ENCODE results near the gene PSMG4. TPM values are rescaled to one million over a fixed set of nuclear protein-coding genes. Genes with fewer than 3 reads are reported as not detected.

The PSMG4 gene
- total RNA-seq, 1 experiment from 2014 or later: 35.0 TPM

GRCh38 chr6:3277251-3277650, 18.5 kb downstream of the PSMG4 start:
- ATAC-seq (no peak), DNase-seq (ENCODE audit: low read depth, low spot score) (no peak)
- Histone ChIP-seq H3K27ac (ENCODE audit: low read depth, low read length) (no peak overlapping the region), H3K4me3 (replicated peaks in 1 of 2; ENCODE audit: low read depth in 1 of 2, low read length in 2 of 2) (no peak overlapping the region), H4K20me1 (ENCODE audit: insufficient read depth) (no peaks in the 10 kb centered on the region), H2AFZ (ENCODE audit: low read depth, low read length, poor library complexity, severe bottlenecking) (no peak overlapping the region), H3K9me2 (ENCODE audit: insufficient read depth) (no peaks in the 10 kb centered on the region), H3K79me2 (ENCODE audit: insufficient read depth, low read length) (no peaks in the 10 kb centered on the region), H3K9me3 (ENCODE audit: control insufficient read depth in 1 of 2, insufficient read depth in 1 of 2, low read depth in 1 of 2, low read length in 2 of 2) (no peaks in the 10 kb centered on the region), H3K4me2 (ENCODE audit: low read length) (no peak overlapping the region), H3K27me3 (ENCODE audit: insufficient read depth, low read length) (no peaks in the 10 kb centered on the region), H3K36me3 (ENCODE audit: control insufficient read depth in 1 of 2, insufficient read depth in 2 of 2, low read length in 2 of 2) (no peaks in the 10 kb centered on the region; a peak in 1 of 4 replicates), H3K9ac (ENCODE audit: low read length) (no peak overlapping the region), H3K4me1 (ENCODE audit: control insufficient read depth in 1 of 2, insufficient read depth in 2 of 2, low read length in 2 of 2) (no peaks in the 10 kb centered on the region)
- TF ChIP-seq MAX (IDR thresholded peaks at IDR 0.05) (no peak), FOSL1 (IDR thresholded peaks at IDR 0.05; ENCODE audit: low read depth) (no peak), YY1 (IDR thresholded peaks at IDR 0.05; ENCODE audit: extremely low read depth, insufficient replicate concordance, low read depth, low read length) (no peak), POLR2A (IDR thresholded peaks at IDR 0.05; ENCODE audit: borderline replicate concordance, extremely low read depth, insufficient read depth, insufficient read length) (no peak), EZH2 (IDR thresholded peaks at IDR 0.05) (no peak), SRF (IDR thresholded peaks at IDR 0.05; ENCODE audit: low read depth) (no peak), CEBPB (IDR thresholded peaks at IDR 0.05; ENCODE audit: low read depth) (no peak), REST (IDR thresholded peaks at IDR 0.05; ENCODE audit: low read depth) (no peak), SIN3A (IDR thresholded peaks at IDR 0.05; ENCODE audit: low read depth) (no peak), SP1 (IDR thresholded peaks at IDR 0.05; ENCODE audit: low read depth) (no peak), TCF7L2 (IDR thresholded peaks at IDR 0.05; ENCODE audit: borderline replicate concordance, extremely low read depth, insufficient read depth, insufficient read length) (no peak), EGR1 (IDR thresholded peaks at IDR 0.05; ENCODE audit: low read depth) (no peak), POLR2AphosphoS5 (IDR thresholded peaks at IDR 0.05; ENCODE audit: low read depth, low read length) (no peak), EZH2phosphoT487 (IDR thresholded peaks at IDR 0.05; ENCODE audit: borderline replicate concordance) (no peak), CTCF (IDR thresholded peaks at IDR 0.05 in 2 of 3, conservative IDR thresholded peaks at IDR 0.05 in 1 of 3; ENCODE audit: borderline replicate concordance in 1 of 3, insufficient read depth in 1 of 3, low read depth in 2 of 3, low read length in 2 of 3) (no peak), ZFX (IDR thresholded peaks at IDR 0.05) (no peak), ZBTB33 (IDR thresholded peaks at IDR 0.05; ENCODE audit: extremely low read depth, insufficient replicate concordance, low read length) (no peak), ATF3 (IDR thresholded peaks at IDR 0.05) (no peak)
- ChIA-PET CTCF (no interaction called here), POLR2A (no interaction called here), RAD21 (ENCODE audit: low non-redundant PET in 1 of 2, low total read pairs in 2 of 2, uncharacterized antibody in 2 of 2, unreplicated experiment in 2 of 2) (no interaction called here)
- intact Hi-C loops (cut with micrococcal nuclease): loop anchor here (10.0 kb wide), 1 partner anchor 698 kb away; no protein-coding TSS in a partner anchor
- BruUV-seq (replicated peaks): no TSS peak
